Heart right ventricle (tissue), 16 donors: ENCODE results near the gene SRSF12. TPM values are rescaled to one million over a fixed set of nuclear protein-coding genes. Genes with fewer than 3 reads are reported as not detected.

Experiments used
- ATAC-seq, 8 donors: fragments of 200-7000 bp; cut with Tn5 transposase; one replicate each; pipeline ENCODE4 v1.9.1; 2020; ENCODE audit warnings: mild to moderate bottlenecking in 8 of 8, moderate library complexity in 8 of 8, moderate number of reproducible peaks in 1 of 8
- DNase-seq, 2 donors: peaks; one replicate each; pipeline ENCODE4 v3.0.0-alpha.2; 2020
- H3K27ac ChIP-seq, 10 donors: fragments of 200-600 bp; sonication (generic) in 2 of 10; one replicate each; pipeline versions ENCODE4 v1.5.0 to v1.8.0; 2020 to 2022; ENCODE audit warnings: mild to moderate bottlenecking in 3 of 10
- H3K27me3 ChIP-seq, 7 donors: fragments of 200-600 bp; one replicate each; pipeline ENCODE4 v1.8.0; 2021 to 2022; ENCODE audit warnings: mild to moderate bottlenecking in 2 of 7
- H3K36me3 ChIP-seq, 9 donors: fragments of 200-600 bp; sonication (generic) in 1 of 9; one replicate each; pipeline versions ENCODE4 v1.5.0 to v1.8.0; 2020 to 2022; ENCODE audit warnings: mild to moderate bottlenecking in 2 of 9
- H3K4me1 ChIP-seq, 9 donors: fragments of 200-600 bp; sonication (generic) in 1 of 9; one replicate each; pipeline versions ENCODE4 v1.5.0 to v1.8.0; 2020 to 2022; ENCODE audit warnings: mild to moderate bottlenecking in 4 of 9
- H3K4me3 ChIP-seq, 10 donors: fragments of 200-600 bp; sonication (generic) in 2 of 10; one replicate each; pipeline versions ENCODE4 v1.5.0 to v1.8.0; 2020 to 2022; ENCODE audit warnings: mild to moderate bottlenecking in 7 of 10, moderate library complexity in 2 of 10
- H3K9me3 ChIP-seq, 11 donors: fragments of 200-600 bp in 10 of 11; sonication (generic) in 2 of 11; one replicate each; pipeline versions ENCODE4 v1.5.0 to v1.8.0; 2013 to 2022; ENCODE audit warnings: mild to moderate bottlenecking in 2 of 11, control low read depth in 1 of 11, moderate library complexity in 1 of 11
- WGBS, 2 donors: extraction: QIAGEN DNeasy Blood & Tissue Kit; methylation state at CpG; one replicate each; pipeline ENCODE4 v1.1.7; 2013; ENCODE audit warnings: inconsistent platforms in 1 of 2; 5-methylcytosine and 5-hydroxymethylcytosine counted together
- intact Hi-C, 10 donors: fragments of 100-400 bp; cut with DNase I; formaldehyde crosslinking; loops; one replicate each; pipeline versions ENCODE4 v1.11.1 to v1.14.2; 2022
- polyA plus RNA-seq, 2 donors: library from polyadenylated mRNA; stranded (reverse); fragments of 200-250 nt; gene quantifications; one replicate each; pipeline ENCODE4 v1.2.3, GENCODE V29; 2013
- total RNA-seq, 10 donors: library from RNA; stranded (reverse); fragmentation: NEBNext Ultra II Directional in 3 of 10; extraction: Animal tissue kit (Norgen Biotek cat#: 25700) in 3 of 10; gene quantifications; one replicate each; pipeline versions ENCODE4 v1.2.1 to v1.2.4, GENCODE V29; 2021 to 2023
- TF ChIP-seq, protein P1 (sequence below), 9 donors: fragments of 200-600 bp; sonication (generic) in 2 of 9; IDR thresholded peaks; one replicate each; pipeline versions ENCODE4 v1.5.0 to v1.8.0; 2021 to 2022; ENCODE audit warnings: antibody characterized with exemption in 9 of 9, mild to moderate bottlenecking in 5 of 9, moderate library complexity in 1 of 9
- donor health status: Arrhythmogenic right ventricular cardiomyopathy.
- donor health status: ischemic (EF 13 %, LVEDD 7.1; RV severe dilation, severe dysfunction).
- donor health status: healthy with polysubstance abuse.
- donor health status: DM: no; HTN: yes; CAD: no.
- donor health status: DM: no; HTN: no; CAD: no.
- donor health status: ischemic (EF 25% LVEDD 6.9; RV normal size, moderate dysfunction).
- donor health status: ischemic (EF 25% LVEDD 5.7; RV mildly dilated, moderate dysfunction).
- donor health status: healthy.
- donor health status: DM: yes; HTN: yes; CAD: no.
- donor health status: Ischemic cardiomyopathy.
- donor health status: ischemic (EF 35%, LVEDD 5.7; RV mildly dilated, moderate dysfunction).
- donor health status: nonischemic (EF 11% LVEDD 7.7; RV severe dilation, severe dysfunction).
- donor health status: DM: yes; HTN: yes; CAD: no.
- donor health status: PGD.
- donor health status: ischemic (EF 29% LVEDD 5.4; RV normal size, mild dysfunction).
- donor health status: nonischemic (EF 23%, LVEDD 6.1; RV moderate dilation, normal function).

SRSF12 gene
- total and polyA plus RNA-seq, 12 donors: 0.06 to 0.47 (median 0.17) TPM; not detected in 2

DNA sequence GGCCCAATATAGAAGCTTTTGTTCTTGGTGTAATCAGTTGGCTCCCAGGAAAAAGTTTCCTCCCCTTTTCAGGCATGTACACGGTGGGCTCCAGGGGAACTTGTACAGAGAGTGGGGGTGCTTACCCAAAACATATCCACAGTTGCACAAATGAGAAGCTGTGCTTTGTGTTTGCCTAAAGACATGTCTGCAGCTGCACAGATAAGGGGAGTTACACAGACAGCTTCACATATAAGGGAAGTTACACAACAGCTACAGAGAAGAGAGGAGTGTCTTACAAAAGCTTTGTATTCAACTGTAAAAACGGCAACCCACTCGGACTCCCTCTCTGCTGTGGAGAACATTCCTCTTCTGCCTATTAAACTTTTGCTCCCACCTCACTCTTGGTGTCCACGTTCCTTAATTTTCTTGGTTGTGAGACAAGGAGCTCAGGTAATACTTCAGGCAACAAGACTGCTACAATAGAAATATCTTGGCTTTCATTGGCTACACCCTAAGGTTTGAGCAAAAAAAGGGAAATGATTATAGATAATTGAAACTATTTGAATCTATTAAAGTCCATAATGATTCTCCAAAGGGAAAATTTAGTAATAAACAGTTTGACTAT lies 44.8 kb downstream of the SRSF12 start:
- H3K27ac ChIP-seq: peak overlapping the region in 2 of 10 donors; percentile 4 to 73
- no peaks in the 10 kb centered on the region for H3K36me3 ChIP-seq
- ATAC-seq (peak in 6 of 8 donors; percentile 39 to 65 (median 57)), DNase-seq (no peak)
- peaks cover 0 to 16% (median 0%) of the 10 kb centered on the region in 9 donors for H3K4me1 ChIP-seq
- peaks cover 0 to 5% (median 0%) of the 10 kb centered on the region in 11 donors for H3K9me3 ChIP-seq
- intact Hi-C loops: no loop called here
- H3K27me3 ChIP-seq: no peaks in the 10 kb centered on the region
- WGBS, 2 donors: 52 to 60% methylated on average over 4 of the region's 4 CpGs
- TF ChIP-seq, protein P1, sequence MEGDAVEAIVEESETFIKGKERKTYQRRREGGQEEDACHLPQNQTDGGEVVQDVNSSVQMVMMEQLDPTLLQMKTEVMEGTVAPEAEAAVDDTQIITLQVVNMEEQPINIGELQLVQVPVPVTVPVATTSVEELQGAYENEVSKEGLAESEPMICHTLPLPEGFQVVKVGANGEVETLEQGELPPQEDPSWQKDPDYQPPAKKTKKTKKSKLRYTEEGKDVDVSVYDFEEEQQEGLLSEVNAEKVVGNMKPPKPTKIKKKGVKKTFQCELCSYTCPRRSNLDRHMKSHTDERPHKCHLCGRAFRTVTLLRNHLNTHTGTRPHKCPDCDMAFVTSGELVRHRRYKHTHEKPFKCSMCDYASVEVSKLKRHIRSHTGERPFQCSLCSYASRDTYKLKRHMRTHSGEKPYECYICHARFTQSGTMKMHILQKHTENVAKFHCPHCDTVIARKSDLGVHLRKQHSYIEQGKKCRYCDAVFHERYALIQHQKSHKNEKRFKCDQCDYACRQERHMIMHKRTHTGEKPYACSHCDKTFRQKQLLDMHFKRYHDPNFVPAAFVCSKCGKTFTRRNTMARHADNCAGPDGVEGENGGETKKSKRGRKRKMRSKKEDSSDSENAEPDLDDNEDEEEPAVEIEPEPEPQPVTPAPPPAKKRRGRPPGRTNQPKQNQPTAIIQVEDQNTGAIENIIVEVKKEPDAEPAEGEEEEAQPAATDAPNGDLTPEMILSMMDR (IDR thresholded peaks at IDR 0.05): no peak
- H3K4me3 ChIP-seq: peak overlapping the region in 1 of 10 donors; percentile 10

DNA sequence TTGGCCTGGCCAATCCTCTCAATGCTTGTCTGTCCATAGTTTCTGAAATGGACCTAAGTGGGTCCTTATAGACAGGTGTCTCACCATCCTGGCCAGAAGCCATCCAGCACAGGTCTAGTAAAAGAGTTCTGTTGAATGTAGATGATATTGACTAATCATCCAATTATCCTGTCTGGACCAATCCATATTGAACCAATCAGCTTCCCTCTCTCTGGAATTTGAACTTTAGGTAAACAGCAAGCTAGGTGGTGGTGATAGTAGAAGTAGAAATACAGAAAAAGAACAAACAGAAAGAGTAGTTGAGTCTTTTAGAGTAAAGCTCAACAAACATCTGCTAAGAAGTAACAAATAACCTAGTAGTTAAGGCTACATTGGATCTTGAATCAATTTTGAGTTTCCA lies 46.8 kb downstream of the SRSF12 start:
- DNase-seq (no peak), ATAC-seq (no peak)
- TF ChIP-seq, protein P1 (IDR thresholded peaks at IDR 0.05): no peak
- H3K9me3 ChIP-seq: peaks cover 0 to 5% (median 0%) of the 10 kb centered on the region in 11 donors
- intact Hi-C loops: no loop called here
- H3K36me3 ChIP-seq: no peaks in the 10 kb centered on the region
- no peak overlapping the region for H3K4me3 ChIP-seq
- H3K4me1 ChIP-seq: peaks cover 0 to 28% (median 0%) of the 10 kb centered on the region in 9 donors
- no peak overlapping the region for H3K27ac ChIP-seq
- no peaks in the 10 kb centered on the region for H3K27me3 ChIP-seq

DNA sequence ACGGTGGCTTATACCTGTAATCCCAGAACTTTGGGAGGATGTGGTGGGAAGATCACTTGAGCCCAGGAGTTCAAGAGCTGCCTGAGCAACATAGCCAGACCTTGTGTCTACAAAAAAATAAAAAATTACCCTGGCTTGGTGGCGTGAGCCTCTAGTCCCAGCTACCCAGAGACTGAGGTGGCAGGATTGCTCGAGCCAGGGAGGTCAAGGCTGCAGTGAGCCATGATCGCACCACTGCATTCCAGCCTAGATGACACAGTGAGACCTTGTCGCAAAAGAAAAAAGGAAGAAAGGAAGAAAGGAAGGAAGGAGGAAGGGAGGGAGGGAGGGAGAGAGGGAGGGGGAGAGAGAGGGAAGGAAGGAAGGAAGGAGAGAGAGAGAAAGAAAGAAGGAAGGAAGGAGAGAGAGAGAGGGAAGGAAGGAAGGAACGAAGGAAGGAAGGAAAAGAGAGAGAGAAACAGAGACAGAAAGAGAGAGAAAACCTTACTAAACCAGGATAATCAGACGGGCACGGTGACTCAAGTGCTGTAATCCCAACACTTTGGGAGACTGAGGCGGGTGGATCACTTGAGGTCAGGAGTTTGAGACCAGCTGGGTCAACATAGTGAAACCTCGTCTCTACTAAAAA lies 48.2 kb downstream of the SRSF12 start:
- H3K9me3 ChIP-seq: peaks cover 0 to 5% (median 0%) of the 10 kb centered on the region in 11 donors
- no peaks in the 10 kb centered on the region for H3K36me3 ChIP-seq
- intact Hi-C loops: no loop called here
- peaks cover 0 to 28% (median 0%) of the 10 kb centered on the region in 9 donors for H3K4me1 ChIP-seq
- no peak overlapping the region for H3K4me3 ChIP-seq
- no peak for ATAC-seq
- DNase-seq: no peak
- no peaks in the 10 kb centered on the region for H3K27me3 ChIP-seq
- TF ChIP-seq, protein P1 (IDR thresholded peaks at IDR 0.05): no peak
- WGBS, 2 donors: 84 to 89% methylated on average over 10 of the region's 10 CpGs
- no peak overlapping the region for H3K27ac ChIP-seq

- Histone ChIP-seq H3K9me3 (peaks cover 0 to 5% (median 0%) of the 10 kb centered on the region in 11 donors), H3K4me3 (no peak overlapping the region), H3K27me3 (no peaks in the 10 kb centered on the region), H3K4me1 (peaks cover 0 to 27% (median 0%) of the 10 kb centered on the region in 9 donors), H3K27ac (no peak overlapping the region), H3K36me3 (no peaks in the 10 kb centered on the region)
- TF ChIP-seq, protein P1 (IDR thresholded peaks at IDR 0.05): no peak
- whole genome bisulfite sequencing, 2 donors: 52 to 93% methylated on average over 1 of the region's 1 CpG
- no peak for DNase-seq
- no peak for ATAC-seq
- intact Hi-C loops: no loop called here
Measured at GRCh38 chr6:89068695-89069094, 49.2 kb downstream of the SRSF12 start.
